ENCODE results near the gene PLN. TPM values are rescaled to one million over a fixed set of nuclear protein-coding genes. Genes with fewer than 3 reads are reported as not detected.

The PLN gene
- total and polyA plus RNA-seq, 9 of the 15 experiments (the other 6 are each of a cell fraction or from before 2014, with no cell fraction given): 0.03 to 0.30 (median 0.03) TPM; not detected in 6

Other genes with a start within 250 kb of the PLN start
- gene CEP85L, start 103.3 kb downstream of the PLN start, total RNA-seq (2014; rRNA removed): 8.3 and 9.3 TPM in 2 replicates
- gene CEP85L, start 103.3 kb downstream of the PLN start, total RNA-seq (2014; rRNA removed; fragmentation: Illumina TruSeq; extraction: Trizol): 15.8 and 19.5 TPM in 2 replicates
- 11.3 and 11.7 TPM in 2 replicates for gene CEP85L, start 103.3 kb downstream of the PLN start, total RNA-seq (2015; rRNA removed; fragmentation: Illumina TruSeq; extraction: Trizol)
- gene CEP85L, start 103.3 kb downstream of the PLN start, total RNA-seq (2021): 12.8 and 14.7 TPM in 2 replicates
- gene CEP85L, start 103.3 kb downstream of the PLN start, polyA plus RNA-seq (2011; rRNA removed): 8.2 and 13.2 TPM in 2 replicates
- gene CEP85L, start 103.3 kb downstream of the PLN start, polyA plus RNA-seq (2014; fragmentation: Illumina TruSeq; extraction: Trizol): 6.3 and 7.1 TPM in 2 replicates
- 1 to 10 TPM; 4.5 to 7.0 TPM for gene CEP85L, start 103.3 kb downstream of the PLN start, polyA plus RNA-seq (2014; fragmentation: Nextera tagmentation; extraction: Ambion mirVana)
- 4.4 and 5.8 TPM in 2 replicates for gene CEP85L, start 103.3 kb downstream of the PLN start, polyA plus RNA-seq (2014; rRNA removed)